Stimulated activated CD4-positive, alpha-beta T cell treated with anti-CD3 and anti-CD28 coated beads, Interleukin-15, amount 100 ng/mL, for 24 hours (primary cell): Measurements from ENCODE around the gene PSPN.
"Not testable (repeated sequence)": the region's sequence is repeated elsewhere in the genome, so short reads cannot be mapped to it uniquely, and the experiment has no call there.

Source experiments
- DNase-seq: peaks from one replicate; pipeline ENCODE4 v3.0.0-alpha.2; 2020

The PSPN gene

DNA sequence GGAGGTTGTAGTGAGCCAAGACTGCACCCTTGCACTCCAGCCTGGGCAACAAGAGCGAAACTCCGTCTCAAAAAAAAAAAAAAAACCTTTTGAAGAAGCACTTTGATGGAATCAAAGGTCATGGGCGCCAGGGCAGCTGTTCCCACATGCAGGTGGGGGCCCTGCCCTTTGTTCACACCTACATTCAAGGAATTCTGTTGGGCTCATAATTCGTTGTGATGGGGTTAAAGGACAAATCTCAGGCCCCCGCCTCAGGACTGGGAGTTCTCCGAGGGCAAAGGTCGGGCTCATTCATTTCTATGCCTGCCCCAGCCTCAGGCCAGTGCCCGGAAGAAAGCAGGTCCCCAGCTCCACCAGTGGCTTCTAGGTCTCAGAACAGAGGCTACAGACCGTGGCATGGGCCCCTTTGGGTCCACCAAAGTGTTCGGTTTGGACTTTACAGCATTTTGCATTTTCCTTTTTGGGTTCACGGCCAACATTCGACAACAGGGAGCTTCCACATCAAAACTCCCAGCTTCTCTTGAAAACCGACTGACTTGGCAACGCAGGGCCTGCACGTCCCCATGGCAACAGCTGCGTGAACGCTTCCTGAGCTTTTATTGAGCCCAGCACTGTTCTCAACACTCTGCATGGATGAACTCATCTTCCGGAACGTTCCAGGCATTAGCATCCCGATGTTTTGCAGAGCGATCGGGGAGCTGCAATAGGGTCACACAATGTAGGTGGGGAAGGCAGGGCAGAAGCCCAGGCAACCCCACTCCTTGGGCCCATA is 27.3 kb upstream of the PSPN start:
- no peak for DNase-seq

DNA sequence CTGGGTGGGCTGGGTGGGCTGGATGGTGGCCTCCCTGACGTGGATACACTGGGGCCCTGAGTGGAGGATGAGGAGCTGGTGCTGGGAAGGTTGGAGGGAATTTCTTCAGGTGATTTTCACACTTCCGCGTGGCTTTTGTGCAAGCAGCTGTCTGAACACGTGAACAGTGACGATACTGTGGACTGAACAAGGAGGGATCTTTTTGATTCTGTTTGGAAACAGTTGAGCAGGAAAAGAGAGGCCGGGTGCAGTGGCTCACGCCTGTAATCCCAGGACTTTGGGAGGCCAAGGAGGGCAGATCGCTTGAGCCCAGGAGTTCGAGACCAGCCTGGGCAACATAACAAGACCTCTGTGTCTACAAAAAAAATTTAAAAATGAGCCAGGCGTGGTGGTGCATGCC is 26.3 kb upstream of the PSPN start:
- DNase-seq, result no peak

DNA sequence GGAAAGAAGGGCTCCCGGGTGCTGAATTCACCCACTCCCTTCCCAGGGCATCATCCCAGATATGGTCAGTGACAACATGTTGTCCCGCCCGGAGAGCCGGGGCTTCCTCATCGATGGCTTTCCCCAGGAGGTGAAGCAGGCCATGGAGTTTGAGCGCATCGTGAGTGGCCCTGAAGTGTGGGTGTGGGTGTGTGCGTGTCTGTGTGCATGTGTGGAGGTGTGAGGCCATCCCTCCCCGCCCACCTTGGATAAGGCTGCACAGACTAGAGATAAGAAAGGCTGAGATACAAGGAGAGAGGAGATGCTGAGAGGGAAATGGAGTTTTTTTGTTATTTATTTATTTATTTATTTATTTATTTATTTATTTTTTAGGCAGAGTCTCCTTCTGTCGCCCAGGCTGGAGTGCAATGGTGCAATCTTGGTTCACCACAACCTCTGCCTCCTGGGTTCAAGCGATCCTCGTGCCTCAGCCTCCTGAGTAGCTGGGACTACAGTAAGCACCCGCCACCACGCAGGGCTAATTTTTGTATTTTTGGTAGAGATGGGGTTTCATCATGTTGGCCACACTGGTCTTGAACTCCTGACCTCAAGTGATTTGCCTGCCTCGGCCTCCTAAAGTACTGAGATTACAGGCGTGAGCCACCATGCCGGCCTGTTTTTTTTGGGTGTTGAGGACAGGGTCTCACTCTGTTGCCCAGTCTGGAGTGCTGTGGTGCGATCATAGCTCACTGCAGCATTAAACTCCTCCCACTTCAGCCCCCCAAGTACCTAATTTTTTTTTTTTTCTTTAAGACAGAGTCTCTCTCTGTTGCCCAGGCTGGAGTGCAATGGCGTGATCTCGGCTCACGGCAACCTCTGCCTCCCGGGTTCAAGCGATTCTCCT is 24.6 kb upstream of the PSPN start:
- not testable (repeated sequence) for DNase-seq

- no peak for DNase-seq
Measured at GRCh38 chr19:6396305-6396704, 20.6 kb upstream of the PSPN start.

GRCh38 chr19:6394831-6395230 is 19.1 kb upstream of the PSPN start:
- no peak for DNase-seq

DNA sequence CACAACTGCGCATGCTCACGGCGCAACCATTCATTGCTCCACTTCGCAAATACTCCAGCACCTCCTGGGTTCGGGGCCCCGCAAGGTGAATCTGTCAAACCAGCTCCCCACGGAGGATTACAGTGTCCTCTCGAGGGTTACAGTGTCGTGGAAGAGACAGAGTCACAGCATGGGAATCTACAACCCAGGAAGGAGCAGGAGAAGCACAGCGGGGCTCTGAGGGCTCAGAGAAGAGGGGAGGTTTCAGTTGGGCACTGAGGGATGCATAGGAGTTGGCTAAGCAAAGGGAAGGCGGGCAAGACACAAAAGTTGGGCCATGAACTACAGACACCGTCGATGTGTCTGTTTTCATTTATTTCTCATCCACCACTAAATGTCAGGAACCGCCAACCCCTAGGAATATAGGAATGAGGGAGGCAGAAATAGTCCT is 18.3 kb upstream of the PSPN start:
- peak; percentile 85 for DNase-seq

DNA sequence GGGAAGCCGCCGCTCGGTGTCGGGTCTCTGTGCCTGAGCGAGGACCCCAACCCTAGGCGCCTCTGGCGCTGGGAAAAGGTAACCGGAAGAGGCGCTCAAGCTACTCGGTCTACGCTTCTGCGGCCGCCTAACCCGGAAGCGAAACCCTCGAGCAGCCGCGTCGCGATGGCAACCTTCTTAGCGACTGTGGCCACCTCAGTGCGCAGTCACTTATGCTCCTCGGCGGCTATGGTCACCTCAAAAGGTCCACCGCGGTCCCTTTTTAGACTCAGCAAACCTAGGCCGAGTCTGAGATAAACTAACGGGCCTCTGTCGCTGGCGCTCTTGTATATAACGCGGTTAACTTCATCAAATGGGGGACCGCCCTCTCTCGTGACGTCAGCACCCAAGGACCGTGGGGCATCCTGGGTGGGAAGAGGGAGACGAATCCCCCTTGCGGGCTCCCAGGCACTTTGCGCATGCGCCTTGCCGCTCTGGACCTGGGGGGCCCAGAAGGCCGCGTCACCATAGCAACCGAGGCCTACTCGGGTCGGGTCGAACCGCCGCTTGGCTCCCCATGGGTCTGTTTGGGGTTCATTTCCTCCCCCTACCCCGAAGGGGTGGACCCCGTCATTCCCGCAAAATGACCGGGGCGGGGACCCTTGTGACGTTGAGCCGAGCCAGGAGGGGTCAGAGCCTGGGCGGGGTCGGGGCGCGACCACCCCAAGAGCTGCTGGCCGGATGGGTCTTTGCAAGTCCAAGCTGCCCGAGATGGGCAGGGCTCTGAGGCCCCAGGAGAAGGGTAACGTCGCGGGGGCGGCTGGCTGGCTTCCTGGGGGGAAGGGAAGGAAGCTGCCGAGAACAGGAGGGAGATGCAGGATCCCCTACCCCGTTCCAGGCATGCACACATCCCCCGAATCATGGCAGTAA is 17.6 kb upstream of the PSPN start, which contains the start of gene GTF2F1:
Gene GTF2F1, minus strand, starts transcription at position 91 of the 909 bp plus-strand sequence. CDS start 169 bp downstream, outside the sequence.
- DNase-seq, result peak; percentile 96

DNA sequence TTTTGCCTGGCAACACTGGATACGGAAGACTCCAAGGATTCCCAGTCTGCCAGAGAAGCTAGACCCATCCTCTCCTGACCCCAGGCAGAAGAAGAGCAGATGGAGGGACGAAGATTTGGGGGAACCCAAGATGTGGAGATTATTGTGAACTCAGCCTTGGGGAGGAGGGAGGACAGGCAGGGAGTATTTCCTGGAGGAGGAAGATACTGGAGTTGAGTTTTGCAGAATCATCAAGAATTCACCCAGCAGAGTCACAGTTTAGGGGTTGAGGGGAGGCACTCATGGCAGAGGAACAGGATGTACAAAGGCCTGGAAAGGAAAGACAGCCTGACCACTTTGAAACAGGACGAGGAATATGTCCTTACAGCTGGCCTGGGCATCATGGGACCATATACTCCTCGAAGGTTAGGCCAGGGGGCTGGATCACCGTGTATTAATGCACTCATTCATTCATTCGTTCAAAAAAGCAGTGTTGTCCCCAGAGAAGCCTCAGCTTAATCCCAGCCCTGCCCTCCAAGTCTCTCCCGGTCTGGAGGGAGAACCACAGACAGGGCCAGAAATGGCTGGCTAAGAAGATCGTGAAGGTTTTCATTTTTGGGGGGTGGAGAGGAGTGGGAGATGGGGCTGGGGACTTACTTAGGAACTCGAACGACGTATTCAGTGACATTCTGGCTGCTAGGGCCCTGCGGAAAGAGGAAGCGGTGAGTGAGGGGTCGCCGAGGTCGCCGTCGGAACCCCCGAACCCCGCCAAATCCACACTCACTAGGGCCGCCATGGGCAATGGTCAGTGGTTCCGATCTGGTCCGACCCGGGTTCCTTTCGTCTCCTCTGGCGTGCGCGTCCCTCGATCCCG is 16.7 kb upstream of the PSPN start:
- no peak for DNase-seq

DNA sequence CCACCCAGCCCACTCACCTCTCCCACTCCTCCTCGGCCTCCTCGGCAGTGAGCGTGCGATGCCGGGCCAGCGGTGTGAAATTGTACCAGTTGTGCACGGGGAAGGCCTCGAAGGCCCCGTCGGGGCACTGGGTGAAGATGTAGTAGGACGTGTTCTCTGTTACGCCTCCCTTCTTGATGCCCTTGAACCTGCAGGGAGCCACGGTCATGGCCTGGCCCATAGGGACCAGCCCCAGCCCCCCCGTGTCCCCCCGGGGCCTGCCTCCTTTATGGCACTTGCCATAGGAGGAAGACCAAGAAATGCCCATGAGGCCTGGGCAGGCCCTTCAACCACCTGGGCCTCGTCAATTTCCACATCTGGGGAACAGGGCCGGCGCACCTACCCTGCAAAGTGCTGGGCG is 11.6 kb upstream of the PSPN start:
- no peak for DNase-seq

DNA sequence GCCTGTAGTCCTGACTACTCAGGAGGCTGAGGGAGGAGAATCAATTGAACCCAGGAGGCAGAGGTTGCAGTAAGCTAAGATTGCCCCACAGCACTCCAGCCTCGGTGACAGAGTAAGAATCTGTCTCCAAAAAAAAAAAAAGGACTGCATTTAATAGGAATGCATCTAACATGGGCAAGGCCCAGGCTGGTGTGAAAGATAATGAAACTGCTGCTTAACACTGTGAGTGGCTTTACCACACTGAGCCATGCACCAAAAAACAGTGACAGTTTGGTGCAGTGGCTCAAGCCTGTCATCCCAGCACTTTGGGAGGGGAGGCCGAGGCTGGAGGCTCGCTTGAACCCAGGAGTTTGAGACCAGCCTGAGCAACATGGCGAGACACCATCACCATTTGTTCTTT is 8.6 kb upstream of the PSPN start:
- DNase-seq, result no peak

DNA sequence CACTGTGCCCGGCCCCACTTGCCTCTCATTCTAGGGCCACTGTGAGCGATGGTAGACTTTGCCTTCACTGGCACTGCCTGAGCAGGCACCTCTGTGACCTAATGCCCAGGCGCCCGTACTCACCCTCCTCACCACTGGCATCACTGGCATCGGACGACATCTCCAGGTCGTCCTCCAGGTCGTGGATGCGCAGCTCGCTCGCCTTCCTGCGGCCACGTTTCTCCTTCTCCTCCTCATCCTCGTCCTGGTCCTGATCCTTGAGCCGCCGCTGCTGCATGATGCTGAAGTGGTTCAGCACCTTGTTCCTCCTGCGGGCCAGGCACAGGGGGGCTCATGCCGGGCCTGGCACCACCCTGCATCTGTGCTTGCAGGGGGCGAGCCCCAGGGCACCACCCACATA is 7.5 kb upstream of the PSPN start:
- DNase-seq, result no peak

- no peak for DNase-seq
Measured at GRCh38 chr19:6381030-6381750, 5.5 kb upstream of the PSPN start.

- DNase-seq, result no peak
Measured at GRCh38 chr19:6379744-6380143, 4.0 kb upstream of the PSPN start.

DNA sequence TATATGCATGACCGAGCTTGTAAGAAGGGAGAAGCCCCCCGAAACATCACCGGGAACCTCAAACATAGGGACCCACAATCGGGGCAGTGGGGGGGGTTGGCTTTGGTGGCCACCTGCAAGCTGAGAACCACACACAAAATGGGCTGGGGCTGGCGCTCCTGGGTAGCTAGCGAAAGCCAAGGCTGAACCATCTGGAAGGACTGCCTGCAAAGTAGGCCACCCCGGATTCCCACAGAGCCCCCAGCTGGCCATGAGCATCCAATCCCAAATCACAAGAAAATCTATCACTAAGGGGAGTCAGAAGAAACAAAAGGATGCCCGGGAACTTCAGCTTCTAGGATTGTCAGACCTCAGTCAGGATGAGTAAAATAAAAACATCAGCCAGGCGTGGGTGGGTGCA is 2.8 kb upstream of the PSPN start:
- DNase-seq, result no peak

- no peak for DNase-seq
Measured at GRCh38 chr19:6378041-6378440, 2.3 kb upstream of the PSPN start.

DNA sequence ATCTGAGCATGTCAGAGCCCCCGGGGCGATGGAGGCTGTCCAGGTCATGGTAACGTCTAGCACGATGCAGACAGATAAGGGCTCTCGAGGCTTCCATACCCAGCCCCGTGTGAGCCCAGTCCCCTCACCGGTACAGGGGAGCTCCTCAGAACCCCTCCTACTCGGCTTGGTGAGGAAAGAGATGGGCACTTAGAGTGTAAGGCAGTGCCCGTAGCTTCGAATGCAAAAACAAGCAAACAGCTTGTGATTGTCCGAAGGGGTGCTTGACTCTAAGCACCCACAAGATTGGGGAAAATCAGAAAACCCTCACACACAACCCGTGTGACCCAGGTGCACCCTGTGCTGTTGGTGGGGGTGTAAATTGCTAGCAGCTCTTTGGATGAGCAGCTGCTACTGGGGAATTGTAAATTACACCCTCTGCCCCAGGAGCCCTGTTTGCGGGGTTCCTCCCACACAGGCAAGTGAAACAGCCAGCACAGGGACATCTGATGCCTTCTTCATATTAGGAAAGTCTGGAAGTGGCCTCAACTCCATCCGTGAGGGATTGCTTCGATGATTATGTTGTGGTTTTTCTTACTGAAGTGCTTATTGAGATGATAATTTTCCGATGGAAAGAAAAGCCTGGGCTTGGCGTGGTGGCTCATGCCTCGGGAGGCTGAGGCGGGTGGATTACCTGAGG is 918 bp upstream of the PSPN start:
- DNase-seq, result no peak

DNA sequence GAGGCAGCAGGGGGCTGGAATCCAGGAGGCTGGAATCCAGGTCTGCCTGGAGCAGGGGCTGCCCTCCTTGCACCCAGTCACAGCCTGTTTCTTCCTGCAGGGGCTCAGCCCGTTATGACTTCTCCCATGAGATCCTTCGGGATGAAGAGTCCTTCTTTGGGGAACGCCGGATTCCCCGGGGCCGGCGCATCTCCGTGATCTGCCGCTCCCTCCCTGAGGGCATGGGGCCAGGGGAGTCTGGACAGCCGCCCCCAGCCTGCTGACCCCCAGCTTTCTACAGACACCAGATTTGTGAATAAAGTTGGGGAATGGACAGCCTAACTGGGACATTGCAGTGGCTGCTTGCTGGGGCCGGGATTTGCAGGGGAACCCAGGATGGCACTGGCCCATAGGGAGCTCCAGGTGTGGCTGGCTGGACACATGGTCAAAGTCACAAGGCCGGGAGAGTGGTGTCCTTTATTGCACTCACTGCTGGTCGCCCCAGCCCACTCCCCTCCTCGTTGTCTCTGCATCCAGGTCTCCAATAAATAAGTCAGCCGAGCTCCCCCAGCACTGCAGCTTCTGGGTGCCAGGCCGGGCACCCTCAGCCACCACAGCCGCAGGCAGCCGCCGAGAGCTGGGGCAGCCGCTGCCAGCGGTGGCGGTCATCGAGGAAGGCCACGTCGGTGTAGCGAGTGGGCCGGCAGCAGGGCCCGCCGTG is 872 bp downstream of the PSPN start:
- DNase-seq, result no peak

DNA sequence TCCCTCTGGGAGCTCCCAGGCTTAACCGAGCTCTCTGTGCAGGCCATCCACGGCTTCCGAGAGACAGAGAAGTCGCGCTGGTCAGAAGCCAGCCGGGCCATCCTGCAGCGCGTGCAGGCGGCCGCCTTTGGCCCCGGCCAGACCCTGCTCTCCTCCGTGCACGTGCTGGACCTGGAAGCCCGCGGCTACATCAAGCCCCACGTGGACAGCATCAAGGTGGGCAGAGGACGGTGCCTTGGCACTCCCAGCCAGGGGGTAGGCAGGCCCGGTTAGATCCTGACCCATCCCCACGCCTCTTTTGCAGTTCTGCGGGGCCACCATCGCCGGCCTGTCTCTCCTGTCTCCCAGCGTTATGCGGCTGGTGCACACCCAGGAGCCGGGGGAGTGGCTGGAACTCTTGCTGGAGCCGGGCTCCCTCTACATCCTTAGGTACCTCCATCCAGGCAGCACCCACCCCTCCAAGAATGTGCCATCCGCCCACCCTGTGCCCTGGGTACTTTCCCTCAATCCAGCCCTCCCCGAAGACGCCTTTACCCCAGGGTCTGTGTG is 1.5 kb downstream of the PSPN start:
- no peak for DNase-seq

- no peak for DNase-seq
Measured at GRCh38 chr19:6373813-6374108, 2.0 kb downstream of the PSPN start.
